ENCODE data around the gene DIPK1B. TPM values are rescaled to one million over a fixed set of nuclear protein-coding genes. Genes with fewer than 3 reads are reported as not detected.

Gene DIPK1B
- total RNA-seq, 1 donor from 2014 or later, result 60.5 TPM

GRCh38 chr9:136735812-136736480 is 23.6 kb downstream of the DIPK1B start:
- H3K4me1 Mint-ChIP-seq, result peaks cover 8% of the 10 kb centered on the region
- H3K27ac Mint-ChIP-seq, result no peak overlapping the region
- DNase-seq (ENCODE audit: low spot score in 2 of 2, unreplicated experiment in 2 of 2), result no peak
- peaks cover 5% of the 10 kb centered on the region for H3K27me3 Mint-ChIP-seq (ENCODE audit: low read depth)
- TF ChIP-seq CTCF (IDR thresholded peaks at IDR 0.05; ENCODE audit: unreplicated experiment), result no peak
- no peak overlapping the region for H3K4me3 Mint-ChIP-seq
- H3K9me3 Mint-ChIP-seq, result no peaks in the 10 kb centered on the region
- H3K36me3 Mint-ChIP-seq, result no peaks in the 10 kb centered on the region

GRCh38 chr9:136738960-136739359 is 26.6 kb downstream of the DIPK1B start:
- H3K27ac Mint-ChIP-seq, result no peak overlapping the region
- no peak for TF ChIP-seq CTCF (IDR thresholded peaks at IDR 0.05; ENCODE audit: unreplicated experiment)
- H3K4me1 Mint-ChIP-seq, result peaks cover 11% of the 10 kb centered on the region
- no peak overlapping the region for H3K4me3 Mint-ChIP-seq
- no peak for DNase-seq (ENCODE audit: low spot score in 2 of 2, unreplicated experiment in 2 of 2)
- H3K27me3 Mint-ChIP-seq (ENCODE audit: low read depth), result peaks cover 5% of the 10 kb centered on the region
- no peaks in the 10 kb centered on the region for H3K36me3 Mint-ChIP-seq
- H3K9me3 Mint-ChIP-seq, result no peaks in the 10 kb centered on the region

- H3K36me3 Mint-ChIP-seq, result no peaks in the 10 kb centered on the region
These were observed 27.1 kb downstream of the DIPK1B start for GRCh38 chr9:136739509-136739908.

GRCh38 chr9:136740069-136740468 is 27.7 kb downstream of the DIPK1B start:
- H3K4me1 Mint-ChIP-seq, result peaks cover 11% of the 10 kb centered on the region
- H3K36me3 Mint-ChIP-seq, result no peaks in the 10 kb centered on the region
- peaks cover 5% of the 10 kb centered on the region for H3K27me3 Mint-ChIP-seq (ENCODE audit: low read depth)
- no peak for TF ChIP-seq CTCF (IDR thresholded peaks at IDR 0.05; ENCODE audit: unreplicated experiment)
- no peaks in the 10 kb centered on the region for H3K9me3 Mint-ChIP-seq
- no peak for DNase-seq (ENCODE audit: low spot score in 2 of 2, unreplicated experiment in 2 of 2)
- no peak overlapping the region for H3K4me3 Mint-ChIP-seq
- H3K27ac Mint-ChIP-seq, result no peak overlapping the region

More at GRCh38 chr9:136739509-136739908, 27.1 kb downstream of the DIPK1B start:
- H3K27me3 Mint-ChIP-seq (ENCODE audit: low read depth), result peaks cover 5% of the 10 kb centered on the region
- no peaks in the 10 kb centered on the region for H3K9me3 Mint-ChIP-seq
- H3K4me1 Mint-ChIP-seq, result peaks cover 11% of the 10 kb centered on the region
- no peak for TF ChIP-seq CTCF (IDR thresholded peaks at IDR 0.05; ENCODE audit: unreplicated experiment)
- H3K27ac Mint-ChIP-seq, result no peak overlapping the region
- no peak overlapping the region for H3K4me3 Mint-ChIP-seq
- DNase-seq (ENCODE audit: low spot score in 2 of 2, unreplicated experiment in 2 of 2), result no peak

GRCh38 chr9:136740491-136740890 is 28.1 kb downstream of the DIPK1B start:
- Mint-ChIP-seq H3K27me3 (ENCODE audit: low read depth) (peaks cover 5% of the 10 kb centered on the region), H3K4me1 (peaks cover 11% of the 10 kb centered on the region), H3K27ac (no peak overlapping the region), H3K9me3 (no peaks in the 10 kb centered on the region), H3K36me3 (no peaks in the 10 kb centered on the region), H3K4me3 (no peak overlapping the region)
- no peak for DNase-seq (ENCODE audit: low spot score in 2 of 2, unreplicated experiment in 2 of 2)
- no peak for TF ChIP-seq CTCF (IDR thresholded peaks at IDR 0.05; ENCODE audit: unreplicated experiment)

Data from mesothelial cell of epicardium (in vitro differentiated cells).